ENCODE measurements around the gene FLNC.

FLNC gene

GRCh38 chr7:128876978-128877755 lies 47.0 kb downstream of the FLNC start:
- H3K27me3 ChIP-seq (ENCODE audit: insufficient read depth, low read depth, severe bottlenecking), result no peaks in the 10 kb centered on the region
- no peak for DNase-seq
- H3K27ac ChIP-seq, result no peak overlapping the region
- H3K4me3 ChIP-seq (ENCODE audit: low read depth, low read length), result no peak overlapping the region
- H3K36me3 ChIP-seq, result no peaks in the 10 kb centered on the region
- H3K9me3 ChIP-seq (ENCODE audit: severe bottlenecking), result no peaks in the 10 kb centered on the region
- no peak for TF ChIP-seq CTCF (IDR thresholded peaks at IDR 0.05; ENCODE audit: low read depth, low read length)

GRCh38 chr7:128877756-128878120 lies 47.5 kb downstream of the FLNC start:
- H3K27ac ChIP-seq, result no peak overlapping the region
- H3K9me3 ChIP-seq (ENCODE audit: severe bottlenecking), result no peaks in the 10 kb centered on the region
- no peak overlapping the region for H3K4me3 ChIP-seq (ENCODE audit: low read depth, low read length)
- no peaks in the 10 kb centered on the region for H3K27me3 ChIP-seq (ENCODE audit: insufficient read depth, low read depth, severe bottlenecking)
- no peaks in the 10 kb centered on the region for H3K36me3 ChIP-seq
- TF ChIP-seq CTCF (IDR thresholded peaks at IDR 0.05; ENCODE audit: low read depth, low read length), result no peak
- DNase-seq, result no peak

GRCh38 chr7:128878226-128879105 lies 48.3 kb downstream of the FLNC start:
- TF ChIP-seq CTCF (IDR thresholded peaks at IDR 0.05; ENCODE audit: low read depth, low read length), result no peak
- DNase-seq, result no peak
- Histone ChIP-seq H3K9me3 (ENCODE audit: severe bottlenecking) (no peaks in the 10 kb centered on the region), H3K27ac (no peak overlapping the region), H3K36me3 (no peaks in the 10 kb centered on the region), H3K27me3 (ENCODE audit: insufficient read depth, low read depth, severe bottlenecking) (no peaks in the 10 kb centered on the region), H3K4me3 (ENCODE audit: low read depth, low read length) (no peak overlapping the region)

- peak overlapping the region; percentile 37 for H3K4me3 ChIP-seq (ENCODE audit: low read depth, low read length)
- no peak overlapping the region for H3K27ac ChIP-seq
- H3K9me3 ChIP-seq (ENCODE audit: severe bottlenecking), result no peaks in the 10 kb centered on the region
- 0 out of 2 replicates have a peak, but pooled peaks have one; percentile 37 for TF ChIP-seq CTCF (IDR thresholded peaks at IDR 0.05; ENCODE audit: low read depth, low read length)
- no peaks in the 10 kb centered on the region for H3K36me3 ChIP-seq
- H3K27me3 ChIP-seq (ENCODE audit: insufficient read depth, low read depth, severe bottlenecking), result no peaks in the 10 kb centered on the region
- peak; percentile 57 for DNase-seq
Measured at GRCh38 chr7:128879461-128879938, 49.3 kb downstream of the FLNC start.

GRCh38 chr7:128879939-128880746 lies 49.9 kb downstream of the FLNC start:
- H3K36me3 ChIP-seq, result no peaks in the 10 kb centered on the region

More at GRCh38 chr7:128879939-128880746, 49.9 kb downstream of the FLNC start:
- H3K9me3 ChIP-seq (ENCODE audit: severe bottlenecking), result no peaks in the 10 kb centered on the region
- H3K27ac ChIP-seq, result no peak overlapping the region
- no peaks in the 10 kb centered on the region for H3K27me3 ChIP-seq (ENCODE audit: insufficient read depth, low read depth, severe bottlenecking)
- TF ChIP-seq CTCF (IDR thresholded peaks at IDR 0.05; ENCODE audit: low read depth, low read length), result peak; percentile 98
- peak overlapping the region; percentile 37 for H3K4me3 ChIP-seq (ENCODE audit: low read depth, low read length)
- DNase-seq, result peak; percentile 85
